Measurements from ENCODE around the gene CXCR5. TPM values are rescaled to one million over a fixed set of nuclear protein-coding genes. Genes with fewer than 3 reads are reported as not detected.

Gene CXCR5
- total and polyA plus RNA-seq, 2 donors (not counting 1 experiment from before 2014, with no cell fraction given), result not detected

- Histone ChIP-seq H3K27me3 (ENCODE audit: control insufficient read depth, insufficient read depth, low read length) (peaks cover 3% of the 10 kb centered on the region), H3K9me3 (ENCODE audit: control insufficient read depth, insufficient read depth, low read depth, low read length) (no peaks in the 10 kb centered on the region), H3K4me1 (ENCODE audit: control insufficient read depth, extremely low read depth, insufficient read depth, low read length) (no peaks in the 10 kb centered on the region), H3K79me2 (ENCODE audit: control insufficient read depth, insufficient read depth, low read length) (no peaks in the 10 kb centered on the region), H3K9ac (ENCODE audit: insufficient read depth, low read length) (no peak overlapping the region), H2AFZ (ENCODE audit: low read length) (no peak overlapping the region), H3K4me2 (ENCODE audit: extremely low read depth, insufficient read depth, low read length) (no peak overlapping the region), H3K4me3 (replicated peaks in 1 of 4; ENCODE audit: control extremely low read depth in 1 of 4, insufficient read depth in 1 of 4, low read depth in 3 of 4, low read length in 4 of 4) (no peak overlapping the region), H4K20me1 (ENCODE audit: control insufficient read depth, extremely low read depth, insufficient read depth, low read length) (no peaks in the 10 kb centered on the region), H3K27ac (ENCODE audit: insufficient read depth, low read length) (no peak overlapping the region), H3K36me3 (ENCODE audit: control insufficient read depth, insufficient read depth, low read length) (no peaks in the 10 kb centered on the region)
- TF ChIP-seq CTCF (conservative IDR thresholded peaks at IDR 0.05 in 1 of 2, IDR thresholded peaks at IDR 0.05 in 1 of 2; ENCODE audit: low read depth in 1 of 2, low read length in 2 of 2), result no peak
- no peak for TF ChIP-seq EZH2 (IDR thresholded peaks at IDR 0.05; ENCODE audit: low read length, missing control alignments)
- no peak for DNase-seq (ENCODE audit: low read depth in 2 of 2)
Measured at GRCh38 chr11:118881228-118881627, 2.5 kb upstream of the CXCR5 start.

GRCh38 chr11:118882491-118882890, 1.2 kb upstream of the CXCR5 start:
- no peak overlapping the region for H3K9ac ChIP-seq (ENCODE audit: insufficient read depth, low read length)
- peaks cover 3% of the 10 kb centered on the region for H3K27me3 ChIP-seq (ENCODE audit: control insufficient read depth, insufficient read depth, low read length)
- peaks cover 2% of the 10 kb centered on the region for H3K4me1 ChIP-seq (ENCODE audit: control insufficient read depth, extremely low read depth, insufficient read depth, low read length)
- no peak for TF ChIP-seq CTCF (conservative IDR thresholded peaks at IDR 0.05 in 1 of 2, IDR thresholded peaks at IDR 0.05 in 1 of 2; ENCODE audit: low read depth in 1 of 2, low read length in 2 of 2)
- TF ChIP-seq EZH2 (IDR thresholded peaks at IDR 0.05; ENCODE audit: low read length, missing control alignments), result no peak
- H3K9me3 ChIP-seq (ENCODE audit: control insufficient read depth, insufficient read depth, low read depth, low read length), result no peaks in the 10 kb centered on the region
- no peaks in the 10 kb centered on the region for H3K36me3 ChIP-seq (ENCODE audit: control insufficient read depth, insufficient read depth, low read length)
- H4K20me1 ChIP-seq (ENCODE audit: control insufficient read depth, extremely low read depth, insufficient read depth, low read length), result no peaks in the 10 kb centered on the region
- H3K4me3 ChIP-seq (replicated peaks in 1 of 4; ENCODE audit: control extremely low read depth in 1 of 4, insufficient read depth in 1 of 4, low read depth in 3 of 4, low read length in 4 of 4), result no peak overlapping the region
- H3K79me2 ChIP-seq (ENCODE audit: control insufficient read depth, insufficient read depth, low read length), result no peaks in the 10 kb centered on the region
- no peak for DNase-seq (ENCODE audit: low read depth in 2 of 2)
- no peak overlapping the region for H3K4me2 ChIP-seq (ENCODE audit: extremely low read depth, insufficient read depth, low read length)
- no peak overlapping the region for H3K27ac ChIP-seq (ENCODE audit: insufficient read depth, low read length)
- H2AFZ ChIP-seq (ENCODE audit: low read length), result no peak overlapping the region

GRCh38 chr11:118883004-118883367, 706 bp upstream of the CXCR5 start:
- Histone ChIP-seq H2AFZ (ENCODE audit: low read length) (no peak overlapping the region), H3K27ac (ENCODE audit: insufficient read depth, low read length) (no peak overlapping the region), H3K27me3 (ENCODE audit: control insufficient read depth, insufficient read depth, low read length) (peaks cover 3% of the 10 kb centered on the region), H3K4me2 (ENCODE audit: extremely low read depth, insufficient read depth, low read length) (no peak overlapping the region), H3K9me3 (ENCODE audit: control insufficient read depth, insufficient read depth, low read depth, low read length) (no peaks in the 10 kb centered on the region), H3K4me1 (ENCODE audit: control insufficient read depth, extremely low read depth, insufficient read depth, low read length) (peaks cover 4% of the 10 kb centered on the region), H3K4me3 (replicated peaks in 1 of 4; ENCODE audit: control extremely low read depth in 1 of 4, insufficient read depth in 1 of 4, low read depth in 3 of 4, low read length in 4 of 4) (no peak overlapping the region), H3K36me3 (ENCODE audit: control insufficient read depth, insufficient read depth, low read length) (no peaks in the 10 kb centered on the region), H4K20me1 (ENCODE audit: control insufficient read depth, extremely low read depth, insufficient read depth, low read length) (no peaks in the 10 kb centered on the region), H3K79me2 (ENCODE audit: control insufficient read depth, insufficient read depth, low read length) (no peaks in the 10 kb centered on the region), H3K9ac (ENCODE audit: insufficient read depth, low read length) (no peak overlapping the region)
- TF ChIP-seq CTCF (conservative IDR thresholded peaks at IDR 0.05 in 1 of 2, IDR thresholded peaks at IDR 0.05 in 1 of 2; ENCODE audit: low read depth in 1 of 2, low read length in 2 of 2) (no peak), EZH2 (IDR thresholded peaks at IDR 0.05; ENCODE audit: low read length, missing control alignments) (no peak)
- DNase-seq (ENCODE audit: low read depth in 2 of 2), result no peak
